ENCODE data around the gene SOHLH1. TPM values are rescaled to one million over a fixed set of nuclear protein-coding genes. Genes with fewer than 3 reads are reported as not detected.

The SOHLH1 gene
- polyA plus RNA-seq, 1 experiment, result not detected

DNA sequence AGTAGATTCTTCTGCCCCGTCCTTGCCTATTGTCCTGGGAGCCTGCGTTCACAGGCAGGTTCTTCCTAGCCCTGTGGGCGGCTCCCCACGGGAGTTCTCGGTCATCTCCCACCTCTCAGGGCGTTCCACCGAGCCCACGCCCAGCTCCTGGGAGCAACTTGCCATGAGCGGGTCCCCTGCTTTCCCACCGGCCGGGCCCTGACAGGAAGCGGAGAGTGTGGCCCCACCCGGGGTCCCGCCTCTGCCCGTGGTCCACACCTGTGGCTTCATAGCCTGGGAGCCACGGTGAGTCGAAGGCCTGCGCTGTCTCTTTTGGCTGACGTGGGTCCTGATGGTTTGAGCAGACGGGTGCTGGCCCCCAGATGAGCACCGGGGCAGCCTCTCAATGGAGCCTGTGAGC, 45.9 kb upstream of the SOHLH1 start:
- DNase-seq (ENCODE audit: low read depth), result no peak
- ChIA-PET CTCF (no interaction called here), POLR2A (no interaction called here)
- H3K27me3 ChIP-seq (ENCODE audit: control insufficient read depth, insufficient read depth, low read length), result no peaks in the 10 kb centered on the region
- no peak overlapping the region for H3K4me3 ChIP-seq (ENCODE audit: low read depth, low read length)
- H3K36me3 ChIP-seq (ENCODE audit: control insufficient read depth, insufficient read depth, low read length), result no peaks in the 10 kb centered on the region
- TF ChIP-seq CTCF (IDR thresholded peaks at IDR 0.05; ENCODE audit: insufficient read depth, low read depth, low read length), result no peak

DNA sequence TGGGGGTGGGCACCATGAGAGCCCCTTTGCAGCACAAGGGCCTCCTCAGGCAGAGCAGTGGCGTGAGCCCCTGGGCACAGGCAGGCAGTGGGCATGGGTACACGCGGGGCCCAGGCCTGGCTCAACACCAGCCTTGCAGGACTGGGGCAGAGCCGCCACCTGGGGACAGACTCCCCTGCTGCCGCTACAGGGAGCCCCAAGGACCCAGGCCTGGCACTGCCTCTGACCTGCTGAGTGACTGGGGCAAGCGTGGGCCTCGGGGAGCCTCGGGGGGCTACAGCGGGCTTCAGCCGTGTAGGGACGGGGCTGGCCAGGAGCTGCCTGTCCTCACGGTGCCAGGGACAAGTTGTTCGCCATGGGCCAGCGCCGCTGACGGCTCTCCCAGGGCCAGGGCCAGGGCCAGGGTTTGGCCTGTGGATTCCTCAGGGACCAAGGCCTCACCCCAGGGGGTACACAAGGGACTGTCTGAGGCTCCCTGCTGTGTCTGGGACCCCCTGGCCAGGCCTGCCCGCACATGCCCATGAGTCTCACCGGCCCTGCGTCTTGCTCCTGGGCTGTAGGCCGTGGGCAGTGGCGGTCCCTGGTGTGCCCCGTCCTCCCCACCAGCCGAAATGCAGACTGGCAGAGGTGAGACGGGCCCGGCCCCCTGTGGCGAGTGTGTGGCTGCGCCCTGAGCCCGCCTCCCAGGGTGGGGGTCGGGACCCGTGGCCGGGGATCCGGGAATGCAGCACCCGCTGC, 45.2 kb upstream of the SOHLH1 start:
- no peaks in the 10 kb centered on the region for H3K36me3 ChIP-seq (ENCODE audit: control insufficient read depth, insufficient read depth, low read length)
- POLR2A ChIA-PET, result no interaction called here

GRCh38 chr9:135743546-135744332, 44.5 kb upstream of the SOHLH1 start:
- no peak for TF ChIP-seq CTCF (IDR thresholded peaks at IDR 0.05; ENCODE audit: insufficient read depth, low read depth, low read length)
- no peak for DNase-seq (ENCODE audit: low read depth)
- Histone ChIP-seq H3K36me3 (ENCODE audit: control insufficient read depth, insufficient read depth, low read length) (no peaks in the 10 kb centered on the region), H3K4me3 (ENCODE audit: low read depth, low read length) (no peak overlapping the region), H3K27me3 (ENCODE audit: control insufficient read depth, insufficient read depth, low read length) (no peaks in the 10 kb centered on the region)
- POLR2A ChIA-PET, result no interaction called here
- CTCF ChIA-PET, result no interaction called here

More for the DNA sequence above, 45.2 kb upstream of the SOHLH1 start:
- Histone ChIP-seq H3K27me3 (ENCODE audit: control insufficient read depth, insufficient read depth, low read length) (no peaks in the 10 kb centered on the region), H3K4me3 (ENCODE audit: low read depth, low read length) (no peak overlapping the region)
- CTCF ChIA-PET, result no interaction called here
- no peak for TF ChIP-seq CTCF (IDR thresholded peaks at IDR 0.05; ENCODE audit: insufficient read depth, low read depth, low read length)
- DNase-seq (ENCODE audit: low read depth), result no peak

DNA sequence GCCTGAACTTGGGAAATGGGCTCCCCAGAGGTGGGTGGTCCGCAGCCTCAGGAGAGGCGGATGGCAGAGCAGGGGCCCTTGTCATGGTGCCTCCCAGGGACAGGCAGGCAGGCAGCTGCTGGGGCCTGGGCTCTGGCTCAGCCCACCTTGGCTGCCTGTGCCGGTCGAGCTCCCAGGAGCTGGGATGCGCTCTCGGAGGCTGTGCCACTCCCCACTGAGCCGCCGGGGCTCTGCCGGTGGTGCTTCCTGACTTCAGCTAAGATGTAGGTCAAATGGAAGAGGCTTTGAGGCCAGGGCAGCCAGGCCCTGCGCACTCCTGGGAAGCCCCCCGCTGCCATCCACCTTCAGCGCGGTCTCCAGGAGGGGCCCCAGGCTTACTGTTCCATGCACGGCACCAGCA, 43.7 kb upstream of the SOHLH1 start:
- no peak overlapping the region for H3K4me3 ChIP-seq (ENCODE audit: low read depth, low read length)
- H3K36me3 ChIP-seq (ENCODE audit: control insufficient read depth, insufficient read depth, low read length), result no peaks in the 10 kb centered on the region
- CTCF ChIA-PET, result no interaction called here
- no peak for TF ChIP-seq CTCF (IDR thresholded peaks at IDR 0.05; ENCODE audit: insufficient read depth, low read depth, low read length)
- H3K27me3 ChIP-seq (ENCODE audit: control insufficient read depth, insufficient read depth, low read length), result no peaks in the 10 kb centered on the region
- DNase-seq (ENCODE audit: low read depth), result no peak
- POLR2A ChIA-PET, result no interaction called here

GRCh38 chr9:135741276-135742219, 42.3 kb upstream of the SOHLH1 start:
- TF ChIP-seq CTCF (IDR thresholded peaks at IDR 0.05; ENCODE audit: insufficient read depth, low read depth, low read length), result no peak

More at GRCh38 chr9:135741276-135742219, 42.3 kb upstream of the SOHLH1 start:
- no peaks in the 10 kb centered on the region for H3K36me3 ChIP-seq (ENCODE audit: control insufficient read depth, insufficient read depth, low read length)
- H3K27me3 ChIP-seq (ENCODE audit: control insufficient read depth, insufficient read depth, low read length), result peaks cover 4% of the 10 kb centered on the region
- POLR2A ChIA-PET, result no interaction called here
- CTCF ChIA-PET, result no interaction called here
- no peak for DNase-seq (ENCODE audit: low read depth)
- H3K4me3 ChIP-seq (ENCODE audit: low read depth, low read length), result no peak overlapping the region

Measured in BJ (cell line).